Measurements from ENCODE around the gene CLDN8. TPM values are rescaled to one million over a fixed set of nuclear protein-coding genes. Genes with fewer than 3 reads are reported as not detected.

CLDN8 gene
- total RNA-seq, 1 experiment from 2014 or later: not detected

DNA sequence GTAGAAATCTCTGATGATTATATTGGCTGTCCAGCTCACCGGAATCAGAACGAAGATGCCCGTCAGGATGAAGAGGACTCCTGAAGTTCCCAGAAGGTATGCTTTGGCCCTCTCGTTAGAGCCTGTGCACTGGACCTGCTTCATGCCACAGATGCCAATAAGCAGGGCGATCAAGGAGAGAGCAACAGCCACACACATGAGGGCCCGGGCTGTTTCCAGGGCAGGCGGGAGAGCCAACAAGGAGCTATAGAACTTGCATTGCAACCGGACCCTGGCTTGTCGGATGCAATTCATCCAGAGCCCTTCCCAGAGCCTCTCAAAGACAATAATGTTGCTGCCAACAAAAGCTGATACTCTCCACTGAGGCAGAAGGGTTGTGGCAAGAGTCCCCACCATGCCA is 49.7 kb downstream of the CLDN8 start:
- Histone ChIP-seq H3K27me3 (ENCODE audit: control insufficient read depth, insufficient read depth, low read length) (no peaks in the 10 kb centered on the region), H3K9me3 (ENCODE audit: control insufficient read depth, insufficient read depth, low read depth, low read length) (no peaks in the 10 kb centered on the region), H3K4me1 (ENCODE audit: control insufficient read depth, insufficient read depth, low read length) (no peaks in the 10 kb centered on the region), H3K36me3 (ENCODE audit: control insufficient read depth, insufficient read depth, low read length) (no peaks in the 10 kb centered on the region), H3K27ac (ENCODE audit: low read length) (no peak overlapping the region), H3K4me3 (ENCODE audit: low read depth in 2 of 2, low read length in 2 of 2) (no peak overlapping the region)
- no TSS peak for BruUV-seq (replicated peaks)
- ChIA-PET POLR2A (no interaction called here), CTCF (no interaction called here)
- TF ChIP-seq REST (IDR thresholded peaks at IDR 0.05; ENCODE audit: insufficient read depth in 1 of 2, low read depth in 2 of 2, low read length in 1 of 2) (no peak), SIN3A (IDR thresholded peaks at IDR 0.05; ENCODE audit: borderline replicate concordance, insufficient read depth, low read depth, low read length) (no peak), TCF7L2 (IDR thresholded peaks at IDR 0.05; ENCODE audit: low read depth, low read length) (no peak), POLR2AphosphoS5 (IDR thresholded peaks at IDR 0.05; ENCODE audit: low read depth, low read length) (no peak)
- TF ChIP-seq, protein P1, sequence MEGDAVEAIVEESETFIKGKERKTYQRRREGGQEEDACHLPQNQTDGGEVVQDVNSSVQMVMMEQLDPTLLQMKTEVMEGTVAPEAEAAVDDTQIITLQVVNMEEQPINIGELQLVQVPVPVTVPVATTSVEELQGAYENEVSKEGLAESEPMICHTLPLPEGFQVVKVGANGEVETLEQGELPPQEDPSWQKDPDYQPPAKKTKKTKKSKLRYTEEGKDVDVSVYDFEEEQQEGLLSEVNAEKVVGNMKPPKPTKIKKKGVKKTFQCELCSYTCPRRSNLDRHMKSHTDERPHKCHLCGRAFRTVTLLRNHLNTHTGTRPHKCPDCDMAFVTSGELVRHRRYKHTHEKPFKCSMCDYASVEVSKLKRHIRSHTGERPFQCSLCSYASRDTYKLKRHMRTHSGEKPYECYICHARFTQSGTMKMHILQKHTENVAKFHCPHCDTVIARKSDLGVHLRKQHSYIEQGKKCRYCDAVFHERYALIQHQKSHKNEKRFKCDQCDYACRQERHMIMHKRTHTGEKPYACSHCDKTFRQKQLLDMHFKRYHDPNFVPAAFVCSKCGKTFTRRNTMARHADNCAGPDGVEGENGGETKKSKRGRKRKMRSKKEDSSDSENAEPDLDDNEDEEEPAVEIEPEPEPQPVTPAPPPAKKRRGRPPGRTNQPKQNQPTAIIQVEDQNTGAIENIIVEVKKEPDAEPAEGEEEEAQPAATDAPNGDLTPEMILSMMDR (IDR thresholded peaks at IDR 0.05): no peak
- intact Hi-C loops (cut with micrococcal nuclease; ENCODE audit: unreplicated experiment) (no loop called here), in situ Hi-C loops (cut with HindIII; ENCODE audit: low pct_unique_long_range_greater_than_20kb, low sequenced_read_pairs) (no loop called here)
- ATAC-seq (no peak), DNase-seq (ENCODE audit: low read depth, low spot score) (no peak)

DNA sequence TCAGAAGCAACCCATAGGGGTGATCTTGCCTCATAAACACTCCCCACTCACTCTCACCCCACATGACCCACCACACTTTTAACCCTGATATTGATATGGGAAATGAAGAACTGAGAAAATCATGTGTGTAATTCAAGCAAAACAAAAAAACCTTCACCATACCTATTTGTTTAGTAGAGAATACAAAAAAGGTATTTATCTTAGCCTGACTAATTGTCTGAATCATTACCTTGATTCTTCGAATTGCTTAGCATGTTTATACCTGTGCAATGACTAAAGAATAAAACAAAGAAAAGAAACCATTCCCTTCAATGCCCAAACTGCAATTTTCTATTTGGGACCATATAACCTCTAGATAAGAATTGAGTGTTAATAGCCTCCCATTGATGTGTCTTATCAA is 51.1 kb downstream of the CLDN8 start:
- H3K9me3 ChIP-seq (ENCODE audit: control insufficient read depth, insufficient read depth, low read depth, low read length): no peaks in the 10 kb centered on the region
- ATAC-seq: no peak
- H3K27ac ChIP-seq (ENCODE audit: low read length): no peak overlapping the region
- no peaks in the 10 kb centered on the region for H3K4me1 ChIP-seq (ENCODE audit: control insufficient read depth, insufficient read depth, low read length)
- H3K27me3 ChIP-seq (ENCODE audit: control insufficient read depth, insufficient read depth, low read length): no peaks in the 10 kb centered on the region
- DNase-seq (ENCODE audit: low read depth, low spot score): no peak
- TF ChIP-seq, protein P1 (IDR thresholded peaks at IDR 0.05): no peak
- no peak for TF ChIP-seq TCF7L2 (IDR thresholded peaks at IDR 0.05; ENCODE audit: low read depth, low read length)
- TF ChIP-seq SIN3A (IDR thresholded peaks at IDR 0.05; ENCODE audit: borderline replicate concordance, insufficient read depth, low read depth, low read length): no peak
- TF ChIP-seq REST (IDR thresholded peaks at IDR 0.05; ENCODE audit: insufficient read depth in 1 of 2, low read depth in 2 of 2, low read length in 1 of 2): no peak
- no peak for TF ChIP-seq POLR2AphosphoS5 (IDR thresholded peaks at IDR 0.05; ENCODE audit: low read depth, low read length)
- POLR2A ChIA-PET: no interaction called here
- CTCF ChIA-PET: no interaction called here
- intact Hi-C loops (cut with micrococcal nuclease; ENCODE audit: unreplicated experiment) (no loop called here), in situ Hi-C loops (cut with HindIII; ENCODE audit: low pct_unique_long_range_greater_than_20kb, low sequenced_read_pairs) (no loop called here)
- no peaks in the 10 kb centered on the region for H3K36me3 ChIP-seq (ENCODE audit: control insufficient read depth, insufficient read depth, low read length)
- no peak overlapping the region for H3K4me3 ChIP-seq (ENCODE audit: low read depth in 2 of 2, low read length in 2 of 2)
- BruUV-seq (replicated peaks): no TSS peak

Other genes with a start within 250 kb of the CLDN8 start
- gene CLDN17, start 49.3 kb downstream of the CLDN8 start, total RNA-seq (2021; ENCODE audit: unreplicated experiment): not detected
- not detected for gene KRTAP24-1, start 66.9 kb upstream of the CLDN8 start, total RNA-seq (2021; ENCODE audit: unreplicated experiment)
- not detected for gene KRTAP25-1, start 73.4 kb upstream of the CLDN8 start, total RNA-seq (2021; ENCODE audit: unreplicated experiment)
- gene KRTAP26-1, start 104.2 kb upstream of the CLDN8 start, total RNA-seq (2021; ENCODE audit: unreplicated experiment): not detected
- not detected for gene KRTAP27-1, start 121.6 kb upstream of the CLDN8 start, total RNA-seq (2021; ENCODE audit: unreplicated experiment)
- not detected for gene KRTAP23-1, start 132.5 kb upstream of the CLDN8 start, total RNA-seq (2021; ENCODE audit: unreplicated experiment)
- not detected for gene KRTAP13-2, start 156.2 kb upstream of the CLDN8 start, total RNA-seq (2021; ENCODE audit: unreplicated experiment)
- not detected for gene KRTAP13-1, start 179.9 kb upstream of the CLDN8 start, total RNA-seq (2021; ENCODE audit: unreplicated experiment)
- not detected for gene KRTAP13-3, start 209.8 kb upstream of the CLDN8 start, total RNA-seq (2021; ENCODE audit: unreplicated experiment)
- not detected for gene KRTAP13-4, start 214.1 kb upstream of the CLDN8 start, total RNA-seq (2021; ENCODE audit: unreplicated experiment)
- gene KRTAP15-1, start 224.2 kb upstream of the CLDN8 start, total RNA-seq (2021; ENCODE audit: unreplicated experiment): not detected

Measured in Panc1 (cell line).